Measurements from ENCODE around the gene TCFL5.
A peak's percentile ranks its signal among the peaks of the same experiment; 100 is the strongest.
"Not testable (repeated sequence)": the region's sequence is repeated elsewhere in the genome, so short reads cannot be mapped to it uniquely, and the experiment has no call there.

TCFL5 gene

DNA sequence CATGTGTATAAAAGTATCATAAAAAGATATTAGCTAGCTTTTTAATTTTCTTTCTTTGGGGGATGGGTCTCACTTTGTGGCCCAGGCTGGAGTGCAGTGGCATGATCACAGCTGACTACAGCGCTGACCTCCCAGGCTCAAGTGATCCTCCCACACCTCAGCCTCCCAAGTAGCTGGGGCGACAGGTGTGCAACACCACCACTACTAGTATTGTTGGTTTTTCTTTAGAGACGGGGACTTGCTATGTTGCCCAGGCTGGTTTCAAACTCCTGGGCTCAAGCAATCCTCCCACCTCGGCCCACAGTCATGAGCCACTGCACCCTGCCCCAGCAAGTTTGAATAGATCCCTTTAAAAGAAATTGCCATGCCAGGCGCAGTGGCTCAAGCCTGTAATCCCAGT lies 6.5 kb downstream of the TCFL5 start:
- DNase-seq (ENCODE audit: low read depth in 2 of 2) = no peak

DNA sequence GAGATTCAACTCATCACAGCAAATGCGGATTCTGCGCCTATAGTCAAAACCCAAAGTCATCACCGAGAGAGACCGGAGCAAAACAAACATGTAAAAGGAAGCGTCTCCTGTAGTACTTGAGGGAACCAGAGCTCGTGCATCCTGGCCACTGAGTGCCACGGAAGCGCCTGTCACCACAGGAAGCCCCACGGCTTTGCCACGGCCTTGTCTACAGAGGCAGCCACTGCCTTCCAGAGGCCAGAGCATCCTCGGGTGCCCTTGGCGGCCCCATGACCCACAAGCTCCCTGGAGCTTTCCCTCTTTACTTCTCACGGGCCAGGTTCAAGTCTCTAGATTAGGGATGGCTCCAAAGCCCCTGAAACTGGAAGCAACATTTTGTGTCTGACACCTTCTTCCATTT lies 7.5 kb downstream of the TCFL5 start:
- no peak for DNase-seq (ENCODE audit: low read depth in 2 of 2)

DNA sequence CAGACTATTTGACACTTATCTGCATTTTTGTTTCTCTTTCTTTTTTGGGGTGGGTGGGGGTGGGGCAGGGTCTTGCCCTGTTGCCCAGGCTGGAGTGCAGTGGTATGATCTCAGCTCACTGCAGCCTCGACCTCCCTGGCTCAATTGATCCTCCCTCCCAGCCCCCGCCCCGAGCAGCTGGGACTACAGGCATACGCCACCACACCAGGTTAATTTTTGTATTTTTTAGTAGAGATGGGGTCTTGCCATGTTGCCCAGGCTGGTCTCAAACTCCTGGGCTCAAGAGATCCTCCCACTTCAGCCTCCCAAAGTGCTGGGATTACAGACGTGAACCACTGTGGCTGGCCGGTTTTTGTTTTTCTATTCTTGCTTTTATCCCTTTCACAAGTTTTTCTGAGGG lies 8.3 kb downstream of the TCFL5 start:
- not testable (repeated sequence) for DNase-seq (ENCODE audit: low read depth in 2 of 2)

DNA sequence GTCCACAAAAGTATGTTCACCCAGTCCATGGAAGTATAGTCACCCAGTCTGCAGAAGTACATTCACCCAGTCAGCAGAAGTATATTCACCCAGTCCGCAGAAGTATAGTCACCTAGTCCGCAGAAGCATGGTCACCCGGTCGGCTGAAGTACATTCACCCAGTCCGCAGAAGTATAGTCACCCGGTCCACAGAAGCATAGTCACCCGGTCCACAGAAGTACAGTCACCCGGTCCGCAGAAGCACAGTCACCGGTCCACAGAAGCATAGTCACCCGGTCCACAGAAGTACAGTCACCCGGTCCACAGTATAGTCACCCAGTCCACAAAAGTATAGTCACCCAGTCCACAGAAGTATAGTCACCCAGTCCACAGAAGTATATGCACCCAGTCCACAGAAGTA lies 8.8 kb downstream of the TCFL5 start:
- DNase-seq (ENCODE audit: low read depth in 2 of 2) = no peak

DNA sequence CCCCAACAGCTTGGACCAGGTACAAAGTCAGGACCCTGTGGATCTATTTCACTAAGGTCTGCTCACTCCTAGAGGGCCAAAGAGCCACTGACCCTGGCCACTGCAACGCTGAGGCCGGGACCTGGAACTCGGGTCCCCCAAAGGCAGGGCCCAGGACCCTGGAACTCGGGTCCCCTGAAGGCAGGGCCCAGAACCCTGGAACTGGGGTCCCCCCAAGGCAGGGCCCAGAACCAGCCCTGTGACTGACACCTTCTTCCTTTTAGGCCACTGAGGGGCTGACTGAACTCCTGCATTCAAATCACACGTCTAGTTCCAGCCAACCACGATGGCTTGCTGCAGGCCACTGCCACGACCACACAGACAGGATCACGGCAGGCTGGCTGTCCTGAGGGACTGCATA lies 9.4 kb downstream of the TCFL5 start:
- no peak for DNase-seq (ENCODE audit: low read depth in 2 of 2)

DNA sequence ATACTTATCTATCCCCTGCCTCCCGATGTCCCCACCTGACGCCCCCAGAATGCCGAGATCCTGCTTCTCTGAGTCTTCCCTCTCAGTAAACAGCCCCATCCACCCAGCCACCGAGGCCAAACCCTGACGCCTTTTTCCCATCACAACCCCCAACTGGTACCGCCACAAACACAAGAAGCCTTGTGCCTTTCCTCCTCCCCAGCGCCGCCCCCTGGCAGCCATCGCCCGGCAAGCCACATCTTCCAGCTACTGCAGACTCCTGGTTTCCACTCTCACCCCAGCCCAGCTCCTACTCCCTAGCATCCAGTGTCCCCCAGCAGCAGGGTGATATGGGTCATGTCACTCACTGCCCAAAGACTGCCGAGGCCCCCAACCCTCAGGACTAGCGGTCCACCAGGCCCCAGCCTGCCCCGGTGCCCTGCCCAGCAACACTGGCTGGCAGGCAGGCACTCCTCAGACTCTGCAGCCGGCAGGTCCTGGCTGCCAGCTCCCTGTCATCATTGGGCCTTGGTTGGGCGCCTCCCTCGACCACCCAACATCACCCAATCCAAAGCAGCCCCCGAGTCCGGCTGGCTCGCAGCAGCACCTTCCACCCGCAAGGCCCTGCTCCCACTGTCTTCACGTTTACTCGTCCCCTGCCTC lies 11.2 kb downstream of the TCFL5 start:
- DNase-seq (ENCODE audit: low read depth in 2 of 2) = no peak

DNA sequence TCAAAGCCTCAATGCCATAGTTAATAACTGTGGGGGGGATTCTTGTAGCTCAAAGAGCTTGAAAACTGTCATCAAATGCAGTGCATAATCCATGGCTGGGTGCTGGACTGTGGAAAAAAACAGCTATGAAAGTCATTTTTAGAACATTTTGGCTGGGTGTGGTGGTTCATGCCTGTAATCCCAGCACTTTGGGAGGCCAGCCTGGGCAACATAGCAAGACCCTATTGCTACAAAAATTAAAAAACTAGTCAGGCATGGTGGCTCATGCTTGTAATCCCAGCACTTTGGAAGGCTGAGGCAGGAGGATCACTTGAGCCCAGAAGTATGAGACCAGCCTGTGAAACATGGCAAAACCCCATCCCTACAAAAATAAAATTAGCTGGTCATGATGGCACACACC lies 12.2 kb downstream of the TCFL5 start:
- DNase-seq (ENCODE audit: low read depth in 2 of 2) = no peak

DNA sequence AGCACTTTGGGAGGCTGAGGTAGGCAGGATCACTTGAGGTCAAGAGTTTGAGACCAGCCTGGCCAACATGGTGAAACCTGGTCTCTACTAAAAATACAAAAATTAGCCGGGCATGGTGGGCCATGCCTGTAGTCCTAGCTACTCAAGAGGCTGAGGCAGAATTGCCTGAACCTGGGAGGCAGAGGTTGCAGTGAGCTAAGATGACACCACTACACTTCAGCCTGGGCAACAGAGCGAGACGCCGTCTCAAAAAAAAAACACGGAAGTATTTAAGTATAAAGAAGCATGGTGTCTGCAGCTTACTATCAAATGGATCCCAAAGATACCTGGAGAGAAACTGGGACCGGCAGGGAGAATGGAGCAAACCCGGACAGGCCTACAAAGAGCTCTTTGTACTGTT lies 12.7 kb downstream of the TCFL5 start:
- DNase-seq (ENCODE audit: low read depth in 2 of 2) = not testable (repeated sequence)

DNA sequence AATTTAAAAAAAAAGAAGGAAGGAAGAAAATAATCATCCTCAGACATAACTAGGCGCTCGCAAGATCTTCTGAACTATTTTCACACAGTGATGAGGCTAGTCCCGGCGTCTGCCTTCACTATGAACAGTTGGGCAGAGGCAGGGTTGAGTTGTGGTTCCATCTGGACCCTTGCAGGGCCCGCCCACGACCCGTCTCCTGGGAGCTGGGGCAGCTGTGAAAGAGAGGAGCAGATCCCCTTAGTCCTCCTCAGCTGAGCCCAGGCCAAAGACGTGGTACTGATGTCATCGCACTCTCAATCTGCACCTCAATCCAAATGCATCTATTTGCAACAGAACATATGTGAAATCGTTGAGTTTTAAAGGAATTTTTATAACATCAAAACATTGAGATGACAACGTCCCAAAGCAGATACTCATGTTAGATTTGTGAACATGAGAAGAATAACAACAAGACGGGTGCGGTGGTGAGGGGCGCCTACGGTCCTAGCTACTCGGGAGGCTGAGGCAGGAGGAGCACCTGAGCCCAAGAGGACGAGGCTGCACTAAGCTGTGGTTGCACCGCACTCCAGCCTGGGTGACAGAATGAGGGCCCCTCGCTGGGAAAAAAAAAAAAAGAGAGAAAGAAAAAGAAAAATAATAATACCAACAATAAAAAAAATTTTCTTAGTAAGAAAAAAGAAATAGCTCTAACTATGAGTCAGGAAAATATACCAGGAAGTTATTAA lies 15.3 kb downstream of the TCFL5 start:
- no peak for DNase-seq (ENCODE audit: low read depth in 2 of 2)

DNA sequence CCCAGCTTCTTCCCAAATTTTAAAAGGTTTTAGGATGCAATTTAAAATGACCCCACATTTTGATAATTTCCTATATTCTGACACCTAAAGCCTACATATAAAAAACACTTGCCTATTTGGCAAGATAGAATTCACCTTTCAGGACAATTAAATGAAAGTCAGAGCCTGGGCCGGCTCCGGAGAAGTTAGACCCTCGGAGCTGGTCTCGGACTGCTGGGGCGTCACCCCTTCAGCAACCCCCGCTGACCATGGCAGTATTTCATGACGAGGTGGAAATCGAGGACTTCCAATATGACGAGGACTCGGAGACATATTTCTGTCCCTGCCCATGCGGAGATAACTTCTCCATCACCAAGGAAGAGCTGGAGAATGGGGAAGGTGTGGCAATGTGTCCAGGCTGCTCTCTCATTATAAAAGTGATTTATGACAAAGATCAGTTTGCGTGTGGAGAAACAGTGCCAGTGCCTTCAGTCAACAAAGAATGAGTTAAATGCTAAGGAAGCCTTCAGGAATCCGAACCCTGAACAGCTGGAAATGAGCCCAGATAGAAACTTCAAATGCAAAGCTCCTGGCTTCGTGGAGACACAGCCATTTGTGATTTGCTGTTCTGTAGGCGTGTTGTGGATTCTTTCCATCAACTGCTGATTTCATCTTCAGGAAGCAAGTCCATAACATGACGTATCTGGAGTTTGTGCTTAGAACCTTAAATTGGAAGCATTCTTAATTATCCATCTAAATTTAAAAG lies 16.0 kb downstream of the TCFL5 start:
- peak; percentile 55 to 63 for DNase-seq (ENCODE audit: low read depth in 2 of 2)

DNA sequence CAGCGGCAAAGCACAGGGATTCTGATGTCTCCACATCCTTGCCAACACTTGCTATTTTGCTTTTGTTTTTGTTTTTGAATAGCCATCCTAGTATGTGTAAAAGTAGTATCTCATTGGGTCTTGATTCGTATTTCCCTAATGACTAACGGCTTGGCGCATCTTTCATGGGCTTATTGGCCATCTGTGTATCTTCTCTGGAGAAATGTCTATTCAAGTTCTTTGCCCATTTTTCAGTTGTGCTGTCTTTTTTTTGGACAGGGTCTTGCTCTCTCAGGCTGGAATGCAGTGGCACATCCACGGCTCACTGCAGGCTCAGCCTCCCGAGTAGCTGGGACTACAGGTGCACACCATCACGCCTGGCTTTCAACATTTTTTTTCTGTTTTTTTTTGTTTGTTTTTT lies 17.4 kb downstream of the TCFL5 start:
- DNase-seq (ENCODE audit: low read depth in 2 of 2) = no peak

DNA sequence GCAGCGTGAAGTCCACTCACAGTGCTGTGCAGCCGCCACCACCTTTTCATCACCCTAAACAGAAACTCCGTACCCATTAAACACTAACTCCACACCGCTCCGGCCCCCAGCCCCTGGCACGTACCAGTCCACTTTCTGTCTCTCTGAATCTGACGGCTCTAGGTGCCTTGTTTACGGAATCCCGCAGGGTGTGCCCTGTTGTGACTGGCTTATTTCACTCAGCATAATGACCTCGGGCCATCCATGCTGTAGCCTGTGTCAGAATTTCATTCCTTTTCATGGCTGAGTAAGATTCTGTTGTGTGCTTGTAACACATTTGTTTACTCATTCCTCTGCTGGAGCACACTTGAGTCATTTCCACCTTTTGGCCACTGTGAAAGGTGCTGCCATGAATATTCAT lies 18.0 kb downstream of the TCFL5 start:
- DNase-seq (ENCODE audit: low read depth in 2 of 2) = no peak

DNA sequence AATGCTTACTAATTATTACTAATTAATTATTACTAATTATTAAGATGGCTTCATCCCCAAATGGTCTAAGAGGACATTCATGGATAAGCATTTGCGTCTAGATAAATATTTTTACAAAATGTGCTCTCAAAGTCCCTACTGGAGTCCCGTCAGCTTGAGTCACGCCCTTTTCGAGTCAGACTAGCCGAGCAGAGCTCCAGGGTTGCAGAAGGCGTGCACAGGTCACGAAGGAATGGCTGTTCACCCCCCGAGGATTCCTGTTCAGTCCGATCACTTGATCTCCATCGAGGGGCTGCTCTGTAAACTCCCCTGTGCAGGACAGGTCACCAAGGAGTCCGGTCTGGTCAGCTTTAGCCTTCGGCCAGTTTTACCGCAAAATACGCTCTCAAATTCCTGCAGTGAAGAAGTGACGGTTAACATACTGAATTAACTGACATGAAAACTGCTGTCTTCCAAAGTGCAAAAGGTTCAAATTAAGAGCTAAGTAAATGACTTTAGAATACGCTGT lies 19.9 kb downstream of the TCFL5 start:
- no peak for DNase-seq (ENCODE audit: low read depth in 2 of 2)

DNA sequence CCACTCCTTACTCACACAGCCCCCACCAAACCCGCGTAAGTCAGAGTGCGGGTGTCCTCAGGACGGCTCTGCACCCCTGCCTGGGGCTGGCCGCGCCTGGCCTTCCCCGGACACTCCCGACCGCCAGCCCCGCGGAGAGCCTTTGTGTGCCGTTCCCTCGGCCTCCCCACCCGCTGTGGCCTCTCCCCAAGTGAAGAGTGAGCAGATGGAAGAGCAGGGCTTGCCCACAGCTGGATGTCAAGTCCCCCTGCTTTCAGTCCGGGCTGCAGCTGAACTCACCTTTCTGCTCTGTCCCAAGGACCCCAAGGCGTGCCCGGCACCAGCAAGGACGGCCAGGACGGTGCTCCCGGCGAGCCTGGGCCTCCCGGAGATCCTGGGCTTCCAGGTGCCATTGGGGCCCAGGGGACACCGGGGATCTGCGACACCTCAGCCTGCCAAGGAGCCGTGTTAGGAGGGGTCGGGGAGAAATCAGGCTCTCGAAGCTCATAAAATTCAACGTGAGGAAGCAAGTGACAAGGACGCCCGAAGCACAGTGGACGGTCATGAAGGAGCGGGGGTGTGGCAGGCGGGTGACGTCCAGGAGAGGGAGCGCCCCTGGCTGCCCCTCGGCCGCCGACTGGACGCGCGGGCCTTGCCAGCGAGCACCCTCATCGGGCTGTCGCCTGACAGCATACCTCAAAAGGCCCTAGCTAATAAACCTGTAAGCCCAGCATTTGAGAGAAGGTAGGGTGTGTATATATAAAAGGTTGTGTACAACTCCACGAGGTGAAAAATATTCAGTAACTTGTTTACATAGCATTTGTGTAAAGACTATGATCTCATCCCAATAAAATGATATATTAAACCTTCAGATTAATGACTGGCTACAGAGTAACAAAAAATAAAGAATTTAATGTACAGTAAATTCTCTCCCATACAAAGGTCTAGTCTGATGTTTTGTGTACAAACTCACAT lies 21.1 kb downstream of the TCFL5 start:
- DNase-seq (ENCODE audit: low read depth in 2 of 2) = no peak

DNA sequence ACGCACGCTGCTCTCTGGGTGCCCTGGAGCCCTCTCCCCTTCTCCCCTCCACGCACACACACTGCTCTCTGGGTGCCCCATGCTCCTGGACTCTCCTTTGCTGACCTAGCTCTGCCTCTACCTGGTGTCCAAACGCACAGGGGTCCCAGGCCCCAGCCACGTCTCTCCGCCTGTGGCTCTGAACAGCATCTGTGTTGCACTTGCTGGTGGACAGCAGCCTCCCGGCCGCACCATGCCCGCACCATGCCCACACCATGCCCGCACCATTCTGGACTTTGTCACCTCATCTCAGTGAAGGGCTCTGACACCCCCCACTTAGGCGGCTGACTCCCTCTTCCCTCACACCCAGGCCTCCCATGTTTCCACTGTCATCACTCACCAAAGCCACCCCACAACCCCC lies 21.8 kb downstream of the TCFL5 start:
- DNase-seq (ENCODE audit: low read depth in 2 of 2) = no peak

DNA sequence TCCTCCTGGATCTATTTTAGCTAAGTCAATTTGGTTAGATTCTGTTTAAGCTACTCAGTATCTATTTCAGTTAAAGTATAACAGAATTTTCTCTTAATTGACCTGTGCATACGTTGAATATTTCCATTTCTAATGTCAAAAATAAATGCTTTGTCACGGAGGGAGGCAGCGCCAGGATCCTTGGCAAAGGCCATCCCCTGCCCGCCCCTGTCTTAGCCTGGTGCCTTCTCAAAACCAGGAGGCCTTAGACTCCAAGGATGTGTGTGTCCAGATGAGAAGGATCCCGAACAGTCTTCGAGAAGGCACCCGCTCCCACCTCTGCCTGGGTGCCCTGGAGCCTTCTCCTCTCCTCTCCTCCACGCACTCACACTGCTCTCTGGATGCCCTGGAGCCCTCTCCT lies 22.4 kb downstream of the TCFL5 start:
- no peak for DNase-seq (ENCODE audit: low read depth in 2 of 2)

DNA sequence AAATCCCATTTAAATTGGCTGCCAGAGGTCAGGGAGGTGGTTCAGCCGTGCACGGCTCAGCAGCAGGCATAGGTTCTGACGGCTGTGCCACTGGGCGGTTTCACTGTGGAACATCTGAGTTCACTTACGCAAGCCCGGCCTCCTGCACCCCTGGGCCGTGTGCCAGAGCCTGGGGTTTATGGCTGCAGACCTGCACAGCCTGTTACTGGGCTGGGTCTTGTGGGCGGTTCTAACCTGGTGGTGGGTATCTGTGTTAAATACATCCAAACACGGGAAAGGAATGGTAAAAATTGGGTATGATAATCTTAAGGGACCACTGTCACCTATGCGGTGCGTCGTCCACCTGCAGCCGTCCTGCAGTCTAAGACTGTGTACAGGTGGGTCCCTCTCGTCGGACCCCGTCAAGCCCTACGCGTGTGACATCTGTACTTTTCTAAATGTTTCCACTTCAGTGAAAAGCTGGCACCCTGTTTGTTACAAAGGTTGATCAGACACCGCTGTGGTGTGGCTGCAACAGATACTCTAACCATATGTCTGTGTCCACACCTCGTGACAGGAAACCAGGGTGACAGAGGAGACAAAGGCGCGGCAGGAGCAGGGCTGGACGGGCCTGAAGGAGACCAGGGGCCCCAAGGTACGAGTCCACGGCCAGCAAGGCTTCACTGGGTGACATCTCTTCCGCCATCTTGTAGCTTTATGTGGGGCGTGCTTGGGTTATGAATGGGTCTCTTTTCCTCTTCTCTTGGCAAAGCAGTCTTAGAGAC lies 23.3 kb downstream of the TCFL5 start:
- DNase-seq (ENCODE audit: low read depth in 2 of 2) = no peak

DNA sequence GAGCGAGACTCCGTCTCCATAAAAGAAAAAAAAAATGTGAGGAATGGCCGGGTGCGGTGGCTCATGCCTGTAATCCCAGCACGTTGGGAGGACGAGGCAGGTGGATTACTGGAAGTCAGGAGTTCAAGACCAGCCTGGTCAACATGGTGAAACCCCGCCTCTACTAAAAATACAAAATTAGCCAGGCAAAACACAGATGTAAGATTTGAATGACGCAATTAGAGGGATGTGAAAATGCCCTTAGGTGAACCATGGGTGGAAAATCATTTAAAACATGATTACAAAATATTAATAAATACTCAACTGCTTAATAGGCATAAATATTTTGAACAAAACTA lies 23.9 kb downstream of the TCFL5 start:
- DNase-seq (ENCODE audit: low read depth in 2 of 2) = no peak

DNA sequence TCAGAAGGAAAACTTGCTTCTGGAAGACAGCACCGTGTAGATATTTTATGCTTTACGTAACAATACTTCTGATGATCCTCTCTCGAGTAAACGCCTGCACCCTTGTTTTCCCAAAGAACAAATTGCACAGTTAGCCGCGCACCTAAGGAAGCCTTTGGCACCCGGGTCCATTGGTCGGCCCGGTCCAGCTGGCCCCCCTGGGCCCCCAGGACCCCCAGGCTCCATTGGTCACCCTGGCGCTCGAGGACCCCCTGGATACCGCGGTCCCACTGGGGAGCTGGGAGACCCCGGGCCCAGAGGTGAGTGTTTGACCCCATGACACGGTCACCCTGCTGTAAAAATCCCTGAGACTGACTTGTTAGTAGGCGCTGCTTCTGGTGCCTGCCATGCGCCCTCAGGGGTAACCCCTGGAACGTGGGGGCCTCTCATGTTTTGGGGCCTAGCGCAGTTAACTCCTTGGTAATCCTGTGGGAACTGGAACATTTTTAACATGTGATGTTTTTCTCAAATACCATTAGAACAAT lies 24.6 kb downstream of the TCFL5 start:
- no peak for DNase-seq (ENCODE audit: low read depth in 2 of 2)

DNA sequence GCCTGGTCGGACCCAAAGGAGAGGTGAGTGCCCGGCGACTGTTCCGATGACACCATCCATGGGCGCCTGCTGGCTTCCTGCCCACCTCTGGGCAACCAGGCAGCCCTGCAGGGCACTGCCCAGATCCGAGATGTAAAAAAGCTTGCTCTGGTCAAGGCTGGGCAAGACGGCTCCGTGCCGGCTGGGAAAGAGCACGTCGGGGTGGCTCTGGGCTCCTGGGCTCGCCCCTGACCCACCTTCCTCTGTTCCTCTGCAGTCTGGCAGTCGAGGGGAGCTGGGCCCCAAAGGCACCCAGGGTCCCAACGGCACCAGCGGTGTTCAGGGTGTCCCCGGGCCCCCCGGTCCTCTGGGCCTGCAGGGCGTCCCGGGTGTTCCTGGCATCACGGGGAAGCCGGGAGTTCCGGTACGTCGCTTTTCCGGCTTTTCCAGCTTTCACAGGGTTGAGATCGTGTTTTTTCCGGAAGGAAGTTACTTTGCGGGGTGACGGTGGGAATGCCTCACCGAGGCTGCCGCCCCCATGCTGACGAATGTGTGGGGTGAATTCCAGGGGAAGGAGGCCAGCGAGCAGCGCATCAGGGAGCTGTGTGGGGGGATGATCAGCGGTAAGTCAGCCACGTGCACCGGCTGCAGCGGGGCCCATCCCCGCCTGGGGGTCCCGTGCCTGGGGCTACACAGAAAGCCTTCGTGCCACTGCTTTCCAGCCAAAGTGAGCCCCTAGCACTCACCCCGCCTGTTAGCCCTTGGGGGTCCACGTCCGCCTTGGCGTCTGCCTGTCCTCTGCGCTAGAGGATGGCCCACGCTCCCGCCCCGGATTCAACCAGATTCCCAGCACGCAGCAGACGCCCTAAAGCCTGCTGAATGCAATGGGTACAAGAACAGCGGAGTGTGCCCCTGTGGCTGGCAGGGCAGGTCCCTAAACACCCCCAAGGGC lies 25.4 kb downstream of the TCFL5 start:
- DNase-seq (ENCODE audit: low read depth in 2 of 2) = no peak
